ENCODE results near the gene STRIP2.

STRIP2 gene

GRCh38 chr7:129452589-129453231 lies 18.5 kb downstream of the STRIP2 start:
- TF ChIP-seq CTCF (IDR thresholded peaks at IDR 0.05; ENCODE audit: low read depth, low read length): no peak

DNA sequence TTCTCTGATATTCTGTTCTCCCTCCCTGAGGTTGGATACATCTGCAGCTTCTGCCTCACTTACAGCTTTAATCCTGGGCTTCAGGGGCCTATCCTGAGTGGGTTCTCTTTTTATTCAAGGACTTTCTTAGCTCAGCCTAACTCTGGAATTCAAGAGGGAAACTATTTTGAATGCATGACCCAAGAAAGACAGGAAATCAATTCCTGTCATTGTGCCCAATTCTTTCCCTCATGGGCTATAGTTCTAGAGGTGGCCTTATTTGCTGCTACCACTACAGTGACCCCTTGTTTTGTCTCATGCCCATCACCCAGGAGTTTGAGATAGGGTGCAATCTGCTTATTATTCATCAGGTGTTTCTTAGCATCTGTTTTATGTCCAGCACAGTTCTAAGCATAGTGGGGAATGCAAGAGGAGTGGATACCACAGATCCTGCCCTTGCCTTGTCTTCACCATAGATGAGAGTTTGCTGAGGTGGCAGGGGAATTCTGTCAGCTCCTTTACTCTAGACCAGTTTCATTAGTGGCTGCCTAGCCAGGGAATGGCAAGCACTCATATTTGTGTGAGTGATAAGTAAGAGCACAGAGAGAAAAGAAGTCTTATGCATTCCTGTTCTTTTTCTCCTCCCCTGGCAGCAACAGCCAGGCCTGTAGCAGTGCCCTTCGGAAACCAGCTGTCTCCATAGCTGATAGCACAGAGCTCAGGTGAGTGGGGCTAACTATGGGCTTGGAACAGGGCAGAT lies 19.4 kb downstream of the STRIP2 start:
- in situ Hi-C loops (cut with HindIII; ENCODE audit: low sequenced_read_pairs): no loop called here
- TF ChIP-seq CTCF (IDR thresholded peaks at IDR 0.05; ENCODE audit: low read depth, low read length): no peak

More at GRCh38 chr7:129452589-129453231, 18.5 kb downstream of the STRIP2 start:
- DNase-seq (ENCODE audit: low read depth, low spot score): no peak
- no peak overlapping the region for H3K4me3 ChIP-seq (ENCODE audit: low read depth, low read length)
- in situ Hi-C loops (cut with HindIII; ENCODE audit: low sequenced_read_pairs): no loop called here

GRCh38 chr7:129454249-129454551 lies 20.0 kb downstream of the STRIP2 start:
- H3K4me3 ChIP-seq (ENCODE audit: low read depth, low read length): no peak overlapping the region
- DNase-seq (ENCODE audit: low read depth, low spot score): no peak
- no peak for TF ChIP-seq CTCF (IDR thresholded peaks at IDR 0.05; ENCODE audit: low read depth, low read length)
- in situ Hi-C loops (cut with HindIII; ENCODE audit: low sequenced_read_pairs): no loop called here

More for the DNA sequence above, 19.4 kb downstream of the STRIP2 start:
- H3K4me3 ChIP-seq (ENCODE audit: low read depth, low read length): no peak overlapping the region
- DNase-seq (ENCODE audit: low read depth, low spot score): no peak

DNA sequence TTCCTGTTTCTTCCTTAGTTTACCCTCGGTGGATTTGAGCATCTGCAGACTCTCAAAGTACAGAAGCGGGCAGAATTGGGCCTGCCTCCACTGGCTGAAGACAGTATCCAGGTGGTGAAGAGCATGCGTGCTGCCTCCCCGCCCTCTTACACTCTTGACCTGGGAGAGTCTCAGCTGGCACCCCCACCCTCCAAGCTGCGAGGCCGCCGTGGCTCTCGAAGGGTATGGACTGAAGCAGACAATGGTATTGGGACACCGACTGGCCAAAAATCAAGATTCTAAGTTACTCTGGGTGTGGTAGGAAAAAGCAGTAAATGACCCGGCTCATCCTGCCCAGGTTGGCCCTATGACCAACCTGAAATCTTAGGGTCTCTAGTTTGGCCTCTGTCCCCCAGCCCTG lies 22.2 kb downstream of the STRIP2 start:
- TF ChIP-seq CTCF (IDR thresholded peaks at IDR 0.05; ENCODE audit: low read depth, low read length): no peak
- H3K4me3 ChIP-seq (ENCODE audit: low read depth, low read length): no peak overlapping the region
- no peak for DNase-seq (ENCODE audit: low read depth, low spot score)
- in situ Hi-C loops (cut with HindIII; ENCODE audit: low sequenced_read_pairs): no loop called here

DNA sequence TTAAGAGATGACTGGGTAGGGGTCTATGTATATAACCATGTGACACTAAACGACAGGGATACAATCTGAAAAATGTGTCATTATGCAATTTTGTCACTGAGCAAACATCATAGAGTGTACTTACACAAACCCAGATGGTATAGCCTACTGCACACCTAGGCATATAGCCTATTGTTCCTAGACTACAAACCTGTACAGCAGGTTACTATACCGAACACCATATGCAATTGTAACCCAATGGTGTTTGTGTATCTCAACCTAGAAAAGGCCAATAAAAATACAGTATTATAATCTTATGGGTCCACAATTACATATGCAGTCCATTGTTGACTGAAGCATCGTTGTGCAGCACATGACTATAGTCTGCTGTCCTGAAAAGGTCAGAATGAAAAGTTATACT lies 22.9 kb downstream of the STRIP2 start:
- TF ChIP-seq CTCF (IDR thresholded peaks at IDR 0.05; ENCODE audit: low read depth, low read length): no peak
- DNase-seq (ENCODE audit: low read depth, low spot score): no peak
- no peak overlapping the region for H3K4me3 ChIP-seq (ENCODE audit: low read depth, low read length)
- in situ Hi-C loops (cut with HindIII; ENCODE audit: low sequenced_read_pairs): no loop called here

DNA sequence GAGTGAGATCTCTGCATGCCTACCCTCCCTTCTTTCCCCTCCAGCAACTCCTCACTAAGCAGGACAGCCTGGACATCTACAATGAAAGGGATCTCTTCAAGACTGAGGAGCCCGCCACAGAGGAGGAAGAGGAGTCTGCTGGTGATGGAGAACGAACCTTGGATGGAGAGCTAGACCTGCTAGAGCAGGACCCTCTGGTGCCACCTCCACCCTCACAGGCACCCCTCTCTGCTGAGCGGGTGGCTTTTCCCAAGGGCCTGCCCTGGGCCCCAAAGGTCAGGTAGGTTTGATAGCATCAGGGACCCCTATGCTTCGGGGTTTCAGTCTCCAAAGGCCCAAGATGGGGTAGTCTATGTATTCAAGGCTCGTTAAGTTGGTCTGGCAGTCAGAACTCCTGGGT lies 23.9 kb downstream of the STRIP2 start:
- no peak for DNase-seq (ENCODE audit: low read depth, low spot score)
- in situ Hi-C loops (cut with HindIII; ENCODE audit: low sequenced_read_pairs): no loop called here
- TF ChIP-seq CTCF (IDR thresholded peaks at IDR 0.05; ENCODE audit: low read depth, low read length): no peak
- H3K4me3 ChIP-seq (ENCODE audit: low read depth, low read length): no peak overlapping the region

Data from astrocyte of the spinal cord (primary cell).